ENCODE measurements around the gene DNAH12. TPM values are rescaled to one million over a fixed set of nuclear protein-coding genes. Genes with fewer than 3 reads are reported as not detected.

DNAH12 gene
- total RNA-seq, 2 experiments from 2014 or later: 0.19 TPM; not detected in 1

DNA sequence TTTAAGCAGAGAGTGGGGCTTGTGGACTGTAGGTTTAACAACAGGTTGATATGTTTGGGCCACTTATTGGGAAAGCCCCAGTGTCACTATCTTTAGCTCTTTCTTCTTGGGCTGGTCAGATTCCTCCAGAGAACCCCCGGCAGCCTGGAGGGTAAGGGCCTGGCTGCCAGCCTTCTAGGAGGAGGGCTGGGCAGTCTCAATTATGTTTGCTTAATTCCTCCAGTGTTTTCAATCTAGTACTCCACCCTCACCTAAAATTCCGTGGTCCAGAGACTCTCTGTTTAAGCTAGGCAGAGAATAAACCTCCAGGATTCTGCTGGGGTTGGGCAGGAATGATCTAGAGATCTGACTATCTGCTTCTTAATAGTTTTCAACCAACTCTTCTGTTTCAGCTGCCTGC lies 256.9 kb downstream of the DNAH12 start:
- no peak for DNase-seq
- peaks cover 11% of the 10 kb centered on the region for H3K27me3 Mint-ChIP-seq
- CTCF ChIA-PET: interaction anchor here (1.2 kb wide), 1 partner anchor 13 kb away, joined by 3 read pairs; no protein-coding TSS in a partner anchor
- POLR2A ChIA-PET: no interaction called here
- TF ChIP-seq, protein P1, sequence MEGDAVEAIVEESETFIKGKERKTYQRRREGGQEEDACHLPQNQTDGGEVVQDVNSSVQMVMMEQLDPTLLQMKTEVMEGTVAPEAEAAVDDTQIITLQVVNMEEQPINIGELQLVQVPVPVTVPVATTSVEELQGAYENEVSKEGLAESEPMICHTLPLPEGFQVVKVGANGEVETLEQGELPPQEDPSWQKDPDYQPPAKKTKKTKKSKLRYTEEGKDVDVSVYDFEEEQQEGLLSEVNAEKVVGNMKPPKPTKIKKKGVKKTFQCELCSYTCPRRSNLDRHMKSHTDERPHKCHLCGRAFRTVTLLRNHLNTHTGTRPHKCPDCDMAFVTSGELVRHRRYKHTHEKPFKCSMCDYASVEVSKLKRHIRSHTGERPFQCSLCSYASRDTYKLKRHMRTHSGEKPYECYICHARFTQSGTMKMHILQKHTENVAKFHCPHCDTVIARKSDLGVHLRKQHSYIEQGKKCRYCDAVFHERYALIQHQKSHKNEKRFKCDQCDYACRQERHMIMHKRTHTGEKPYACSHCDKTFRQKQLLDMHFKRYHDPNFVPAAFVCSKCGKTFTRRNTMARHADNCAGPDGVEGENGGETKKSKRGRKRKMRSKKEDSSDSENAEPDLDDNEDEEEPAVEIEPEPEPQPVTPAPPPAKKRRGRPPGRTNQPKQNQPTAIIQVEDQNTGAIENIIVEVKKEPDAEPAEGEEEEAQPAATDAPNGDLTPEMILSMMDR (IDR thresholded peaks at IDR 0.05): no peak
- peaks cover 0 to 4% of the 10 kb centered on the region in 2 experiments for H3K9me3 ChIP-seq (ENCODE audit: control insufficient read depth in 1 of 2, insufficient read depth in 1 of 2, low read length in 2 of 2)
- no peaks in the 10 kb centered on the region for H3K36me3 ChIP-seq (ENCODE audit: insufficient read depth, low read length)
- no peak overlapping the region for H3K27ac ChIP-seq (ENCODE audit: low read depth in 1 of 2, low read length in 2 of 2)
- no peaks in the 10 kb centered on the region for H3K36me3 Mint-ChIP-seq (ENCODE audit: low read depth)
- ATAC-seq (ENCODE audit: poor library complexity): no peak
- no peaks in the 10 kb centered on the region for H3K4me1 ChIP-seq (ENCODE audit: insufficient read depth, low read length)
- intact Hi-C loops (cut with DNase I, micrococcal nuclease): no loop called here
- H3K4me1 Mint-ChIP-seq (ENCODE audit: low read depth): no peaks in the 10 kb centered on the region
- no peaks in the 10 kb centered on the region for H3K9me3 Mint-ChIP-seq
- no peak overlapping the region for H3K27ac Mint-ChIP-seq
- H3K4me3 Mint-ChIP-seq: no peak overlapping the region
- no peak overlapping the region for H3K4me3 ChIP-seq (ENCODE audit: low read length)
- H3K27me3 ChIP-seq (ENCODE audit: control insufficient read depth in 1 of 2, insufficient read depth in 2 of 2, low read length in 2 of 2): peaks cover 0 to 3% of the 10 kb centered on the region in 2 experiments

GRCh38 chr3:57283334-57283733 lies 260.8 kb downstream of the DNAH12 start:
- H3K27me3 ChIP-seq (ENCODE audit: control insufficient read depth in 1 of 2, insufficient read depth in 2 of 2, low read length in 2 of 2): no peaks in the 10 kb centered on the region
- peaks cover 5% of the 10 kb centered on the region for H3K9me3 Mint-ChIP-seq

GRCh38 chr3:57281715-57282114 lies 262.4 kb downstream of the DNAH12 start:
- Mint-ChIP-seq H3K27ac (no peak overlapping the region), H3K4me1 (ENCODE audit: low read depth) (no peaks in the 10 kb centered on the region), H3K4me3 (no peak overlapping the region), H3K27me3 (no peaks in the 10 kb centered on the region), H3K36me3 (ENCODE audit: low read depth) (peaks cover 8% of the 10 kb centered on the region), H3K9me3 (peaks cover 5% of the 10 kb centered on the region)
- ATAC-seq (ENCODE audit: poor library complexity) (no peak), DNase-seq (no peak)
- Histone ChIP-seq H3K27ac (ENCODE audit: low read depth in 1 of 2, low read length in 2 of 2) (no peak overlapping the region), H3K4me3 (ENCODE audit: low read length) (no peak overlapping the region), H3K27me3 (ENCODE audit: control insufficient read depth in 1 of 2, insufficient read depth in 2 of 2, low read length in 2 of 2) (no peaks in the 10 kb centered on the region), H3K9me3 (ENCODE audit: control insufficient read depth in 1 of 2, insufficient read depth in 1 of 2, low read length in 2 of 2) (peaks cover 0 to 5% of the 10 kb centered on the region in 2 experiments), H3K36me3 (ENCODE audit: insufficient read depth, low read length) (no peaks in the 10 kb centered on the region), H3K4me1 (ENCODE audit: insufficient read depth, low read length) (no peaks in the 10 kb centered on the region)
- POLR2A ChIA-PET: no interaction called here
- intact Hi-C loops (cut with DNase I, micrococcal nuclease): no loop called here
- TF ChIP-seq, protein P1 (IDR thresholded peaks at IDR 0.05): no peak
- CTCF ChIA-PET: no interaction called here

More at GRCh38 chr3:57283334-57283733, 260.8 kb downstream of the DNAH12 start:
- no peak overlapping the region for H3K4me3 Mint-ChIP-seq
- H3K4me3 ChIP-seq (ENCODE audit: low read length): no peak overlapping the region
- no peak overlapping the region for H3K27ac Mint-ChIP-seq
- ChIA-PET POLR2A (no interaction called here), CTCF (no interaction called here)
- H3K27ac ChIP-seq (ENCODE audit: low read depth in 1 of 2, low read length in 2 of 2): no peak overlapping the region
- H3K36me3 Mint-ChIP-seq (ENCODE audit: low read depth): no peaks in the 10 kb centered on the region
- intact Hi-C loops (cut with DNase I, micrococcal nuclease): no loop called here
- TF ChIP-seq, protein P1 (IDR thresholded peaks at IDR 0.05): no peak
- DNase-seq (no peak), ATAC-seq (ENCODE audit: poor library complexity) (no peak)
- no peaks in the 10 kb centered on the region for H3K27me3 Mint-ChIP-seq
- no peaks in the 10 kb centered on the region for H3K36me3 ChIP-seq (ENCODE audit: insufficient read depth, low read length)
- no peaks in the 10 kb centered on the region for H3K4me1 ChIP-seq (ENCODE audit: insufficient read depth, low read length)
- no peaks in the 10 kb centered on the region for H3K4me1 Mint-ChIP-seq (ENCODE audit: low read depth)
- H3K9me3 ChIP-seq (ENCODE audit: control insufficient read depth in 1 of 2, insufficient read depth in 1 of 2, low read length in 2 of 2): peaks cover 0 to 9% of the 10 kb centered on the region in 2 experiments
